NCI-H748 (cell line): ENCODE measurements around the gene PCK1.

Experiments
- DNase-seq: peaks from one replicate; lab custom pipeline; 2025; ENCODE audit not compliant: unreplicated experiment; lab: John Stamatoyannopoulos, UW

Gene PCK1

GRCh38 chr20:57536120-57536708 lies 24.7 kb upstream of the PCK1 start:
- DNase-seq: no peak

- DNase-seq: no peak
Measured at GRCh38 chr20:57536771-57537724, 23.9 kb upstream of the PCK1 start.

GRCh38 chr20:57537822-57538221 lies 23.1 kb upstream of the PCK1 start:
- no peak for DNase-seq

- no peak for DNase-seq
Measured at GRCh38 chr20:57539889-57540288, 21.0 kb upstream of the PCK1 start.

- DNase-seq: no peak
Measured at GRCh38 chr20:57540890-57541580, 19.9 kb upstream of the PCK1 start.

GRCh38 chr20:57543754-57544153 lies 17.2 kb upstream of the PCK1 start:
- DNase-seq: no peak

GRCh38 chr20:57544838-57545564 lies 15.9 kb upstream of the PCK1 start:
- no peak for DNase-seq

GRCh38 chr20:57545927-57546662 lies 14.8 kb upstream of the PCK1 start:
- no peak for DNase-seq

GRCh38 chr20:57546956-57547649 lies 13.8 kb upstream of the PCK1 start:
- no peak for DNase-seq

GRCh38 chr20:57548177-57549058 lies 12.5 kb upstream of the PCK1 start:
- no peak for DNase-seq

GRCh38 chr20:57552471-57552870 lies 8.4 kb upstream of the PCK1 start:
- no peak for DNase-seq

- DNase-seq: peak; percentile 83
Measured at GRCh38 chr20:57553376-57554018, 7.4 kb upstream of the PCK1 start.

- DNase-seq: peak; percentile 19
Measured at GRCh38 chr20:57555457-57556184, 5.3 kb upstream of the PCK1 start.

- no peak for DNase-seq
Measured at GRCh38 chr20:57556980-57557274, 4.0 kb upstream of the PCK1 start.

GRCh38 chr20:57557926-57558613 lies 2.8 kb upstream of the PCK1 start:
- no peak for DNase-seq

GRCh38 chr20:57558614-57559288 lies 2.2 kb upstream of the PCK1 start:
- no peak for DNase-seq

GRCh38 chr20:57559289-57559634 lies 1.6 kb upstream of the PCK1 start:
- no peak for DNase-seq
